Subcutaneous adipose tissue (tissue), 4 donors: ENCODE results near the gene DMD. TPM values are rescaled to one million over a fixed set of nuclear protein-coding genes. Genes with fewer than 3 reads are reported as not detected.

ENCODE experiments used
- total RNA-seq, 4 donors: library from RNA; depleted of rRNA; stranded (reverse); fragments of >200 nt; gene quantifications; one replicate each; pipeline ENCODE4 v1.1.0, GENCODE V29; 2016
- TF ChIP-seq, protein P1 (sequence below): fragments of 450-650 bp; IDR thresholded peaks from one replicate; pipeline ENCODE4 v1.5.1; 2016; ENCODE audit warnings: low read depth, mild to moderate bottlenecking, control low read depth, antibody characterized with exemption, moderate library complexity

The DMD gene
- total RNA-seq, 4 donors from 2014 or later, result 35.7 to 87.2 (median 72.1) TPM

DNA sequence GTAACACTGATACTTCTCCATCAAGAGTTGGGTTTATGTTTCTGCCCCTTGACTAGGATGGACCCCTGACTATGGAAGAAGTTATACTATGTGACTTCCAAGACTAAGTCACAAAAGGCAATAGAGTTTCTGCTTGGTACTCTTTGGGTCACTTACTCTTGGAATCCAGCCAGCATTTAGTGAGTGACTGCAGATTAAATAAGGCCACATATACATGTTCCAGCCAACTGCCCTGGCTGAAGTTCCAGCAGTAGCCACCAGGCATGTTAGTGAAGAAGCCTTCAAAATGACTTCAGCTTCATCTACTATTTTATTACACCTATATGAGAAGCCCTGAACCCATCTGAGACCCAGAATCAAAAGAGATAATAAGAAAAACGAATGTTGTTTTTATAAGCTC, 524.0 kb downstream of the DMD start:
- TF ChIP-seq, protein P1, sequence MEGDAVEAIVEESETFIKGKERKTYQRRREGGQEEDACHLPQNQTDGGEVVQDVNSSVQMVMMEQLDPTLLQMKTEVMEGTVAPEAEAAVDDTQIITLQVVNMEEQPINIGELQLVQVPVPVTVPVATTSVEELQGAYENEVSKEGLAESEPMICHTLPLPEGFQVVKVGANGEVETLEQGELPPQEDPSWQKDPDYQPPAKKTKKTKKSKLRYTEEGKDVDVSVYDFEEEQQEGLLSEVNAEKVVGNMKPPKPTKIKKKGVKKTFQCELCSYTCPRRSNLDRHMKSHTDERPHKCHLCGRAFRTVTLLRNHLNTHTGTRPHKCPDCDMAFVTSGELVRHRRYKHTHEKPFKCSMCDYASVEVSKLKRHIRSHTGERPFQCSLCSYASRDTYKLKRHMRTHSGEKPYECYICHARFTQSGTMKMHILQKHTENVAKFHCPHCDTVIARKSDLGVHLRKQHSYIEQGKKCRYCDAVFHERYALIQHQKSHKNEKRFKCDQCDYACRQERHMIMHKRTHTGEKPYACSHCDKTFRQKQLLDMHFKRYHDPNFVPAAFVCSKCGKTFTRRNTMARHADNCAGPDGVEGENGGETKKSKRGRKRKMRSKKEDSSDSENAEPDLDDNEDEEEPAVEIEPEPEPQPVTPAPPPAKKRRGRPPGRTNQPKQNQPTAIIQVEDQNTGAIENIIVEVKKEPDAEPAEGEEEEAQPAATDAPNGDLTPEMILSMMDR, result no peak

DNA sequence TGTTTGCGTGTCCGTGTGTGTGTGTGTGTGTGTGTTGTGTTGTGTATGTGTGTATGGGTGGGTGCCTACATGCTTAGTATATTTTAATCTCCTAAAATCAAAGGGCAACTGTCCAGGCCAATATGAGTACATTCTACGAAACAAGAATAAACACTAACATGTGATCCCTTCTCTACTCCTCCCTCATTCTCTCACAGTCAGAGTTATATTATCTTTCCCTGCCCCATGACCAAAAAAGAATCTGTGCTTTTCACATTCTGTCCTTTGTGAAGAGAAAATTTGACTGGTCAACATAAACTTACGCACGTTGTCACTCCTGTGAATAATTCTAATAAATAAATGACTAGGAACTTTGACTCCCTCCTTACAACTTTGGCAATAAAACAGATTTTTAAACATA, 532.9 kb downstream of the DMD start:
- TF ChIP-seq, protein P1, result no peak

DNA sequence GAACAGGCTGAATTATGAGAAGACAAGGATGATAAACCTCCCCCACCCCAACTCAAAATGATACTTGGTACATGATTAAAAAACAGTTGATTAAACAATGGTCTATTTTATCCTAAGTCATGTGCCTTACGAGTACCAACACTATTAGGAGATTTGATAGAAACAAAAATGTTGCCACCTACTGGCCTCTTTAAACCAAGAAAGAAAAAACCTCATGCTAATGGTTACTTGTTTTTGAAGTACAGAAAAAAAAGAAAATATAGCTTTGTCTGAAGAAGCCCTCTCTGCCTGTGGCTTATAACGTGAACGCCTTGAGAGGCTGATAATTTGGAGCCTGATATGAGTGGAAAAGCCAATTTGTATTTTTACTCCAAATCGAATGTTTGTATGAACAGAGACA, 538.2 kb downstream of the DMD start:
- TF ChIP-seq, protein P1, result no peak

DNA sequence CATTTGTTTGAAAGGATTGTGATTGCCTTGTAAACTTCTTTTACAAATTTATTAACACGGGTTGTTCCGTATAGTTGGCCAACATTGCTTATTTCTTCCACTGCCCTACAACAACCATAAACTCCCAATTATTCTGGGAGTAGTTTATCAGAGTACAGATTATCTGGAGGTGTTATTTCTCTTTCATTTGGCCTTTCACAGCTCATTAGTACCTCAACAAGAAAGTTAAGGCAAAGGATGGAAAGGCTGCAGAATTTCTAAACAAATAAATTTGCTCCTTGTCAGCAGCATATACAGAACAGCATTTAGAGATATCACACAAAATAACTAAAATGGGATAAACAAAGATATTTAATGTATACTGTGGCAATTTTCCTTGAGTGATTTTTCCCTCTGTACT, 548.8 kb downstream of the DMD start:
- TF ChIP-seq, protein P1, result no peak

DNA sequence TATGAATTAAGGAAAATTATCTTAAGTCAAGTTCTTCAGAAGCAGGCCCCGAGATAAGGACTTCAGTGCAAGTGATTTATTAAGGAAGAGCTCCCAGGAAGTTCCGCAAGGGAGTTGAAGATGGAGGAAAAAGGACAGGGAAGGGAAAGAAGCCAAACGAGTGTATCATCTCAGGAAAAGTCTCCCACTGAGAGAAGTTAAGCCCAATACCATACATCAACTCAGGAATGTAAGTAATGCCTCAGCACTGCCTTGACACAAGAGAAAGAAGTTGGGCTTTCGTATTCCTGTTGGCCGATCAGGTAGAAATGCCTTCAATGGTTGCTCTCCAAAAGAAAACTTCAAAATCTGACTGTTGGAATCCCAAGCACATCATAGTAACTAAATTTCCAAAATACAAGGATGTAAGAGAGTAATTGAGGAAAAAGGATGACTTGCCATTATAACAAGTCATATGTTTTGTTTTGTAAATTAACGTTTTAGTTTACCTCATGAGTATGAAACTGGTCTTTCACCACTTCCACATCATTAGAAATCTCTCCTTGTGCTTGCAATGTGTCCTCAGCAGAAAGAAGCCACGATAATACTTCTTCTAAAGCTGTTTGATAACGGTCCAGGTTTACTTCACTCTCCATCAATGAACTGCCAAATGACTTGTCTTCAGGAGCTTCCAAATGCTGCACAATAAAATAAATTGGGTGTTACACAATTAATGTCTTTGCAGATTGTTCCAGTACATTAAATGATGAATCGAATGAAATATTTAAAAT, 566.7 kb downstream of the DMD start:
- TF ChIP-seq, protein P1, result no peak

DNA sequence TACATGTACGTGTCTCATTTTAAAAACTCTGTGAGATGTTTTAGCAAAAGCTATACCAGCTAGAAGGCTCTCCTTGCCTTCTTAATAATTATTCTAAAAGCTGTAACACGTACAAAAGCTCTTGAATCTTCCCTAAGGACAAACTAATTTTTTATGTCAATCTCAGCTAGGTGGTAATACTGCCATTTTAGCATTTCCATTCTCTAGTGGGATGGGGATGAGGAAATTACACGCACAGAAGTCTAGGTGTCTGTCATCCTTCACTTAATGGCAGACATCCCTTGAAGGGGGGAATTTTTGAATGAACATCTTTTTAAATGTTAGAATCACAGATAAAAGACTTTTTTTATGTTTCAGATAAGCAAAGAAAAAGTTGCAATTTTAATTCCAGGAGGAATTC, 569.1 kb downstream of the DMD start:
- TF ChIP-seq, protein P1, result no peak

DNA sequence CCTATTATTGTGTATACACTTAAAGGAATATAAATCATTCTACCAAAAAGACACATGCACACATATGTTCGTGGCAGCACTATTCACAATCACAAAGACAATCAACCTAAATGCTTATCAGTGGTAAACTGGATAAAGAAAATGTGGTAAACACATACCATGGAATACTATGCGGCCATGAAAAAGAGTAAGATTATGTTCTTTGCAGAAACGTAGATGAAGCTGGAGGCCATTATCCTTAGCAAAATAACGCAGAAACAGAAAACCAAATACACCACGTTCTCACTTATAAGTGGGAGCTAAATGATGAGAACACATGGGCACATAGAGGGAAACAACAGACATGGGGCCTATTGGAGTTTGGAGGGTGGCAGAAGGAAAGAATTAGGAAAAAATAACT, 593.2 kb downstream of the DMD start:
- TF ChIP-seq, protein P1, result no peak
